HCT116 (cell line): Measurements from ENCODE around the gene PEMT.

Source experiments
- ATF3 ChIP-seq: IDR thresholded peaks from 2 replicates; pipeline ENCODE4 v1.6.1; 2012
- ELF1 ChIP-seq: IDR thresholded peaks from 2 replicates; pipeline ENCODE4 v1.6.1; 2012; ENCODE audit warnings: low read depth, borderline replicate concordance
- POLR2A ChIP-seq: IDR thresholded peaks from 2 replicates; pipeline ENCODE4 v1.7.0; 2011; ENCODE audit warnings: borderline replicate concordance; ENCODE audit not compliant: insufficient read depth, insufficient read length; ENCODE audit errors: extremely low read depth
- POLR2AphosphoS5 ChIP-seq: IDR thresholded peaks from 2 replicates; pipeline ENCODE4 v1.6.1; 2011; ENCODE audit warnings: mild to moderate bottlenecking, low read depth, low read length, moderate library complexity

GRCh38 chr17:17568772-17569195 lies 22.7 kb downstream of the PEMT start:
- TF ChIP-seq POLR2A (no peak), ELF1 (no peak), ATF3 (no peak), POLR2AphosphoS5 (no peak)
